SK-N-SH treated with all-trans-retinoic acid at 6 μM for 48 hours (cell line): ENCODE results near the gene CDH11.

Source experiments
- BACH2 ChIP-seq: fragments of 250-450 bp; sonication (Bioruptor Pico); IDR thresholded peaks from 2 replicates; pipeline ENCODE4 v1.9.0; 2021; ENCODE audit warnings: mild to moderate bottlenecking, borderline replicate concordance
- PPARA ChIP-seq: fragments of 250-450 bp; sonication (Bioruptor Pico); IDR thresholded peaks from 2 replicates; pipeline ENCODE4 v1.5.0; 2020; ENCODE audit warnings: mild to moderate bottlenecking, borderline replicate concordance
- RARB ChIP-seq: fragments of 250-450 bp; sonication (Bioruptor Pico); IDR thresholded peaks from 2 replicates; pipeline ENCODE4 v1.8.0; 2021; ENCODE audit warnings: mild to moderate bottlenecking, moderate library complexity
- SNAI2 ChIP-seq: fragments of 250-450 bp; sonication (Bioruptor Pico); IDR thresholded peaks from 2 replicates; pipeline ENCODE4 v1.5.0; 2020; ENCODE audit warnings: mild to moderate bottlenecking, moderate library complexity
- TF ChIP-seq, protein P1 (sequence below): fragments of 250-450 bp; sonication (Bioruptor Pico); IDR thresholded peaks from 2 replicates; pipeline ENCODE4 v1.8.0; 2020; ENCODE audit warnings: mild to moderate bottlenecking, moderate library complexity, borderline replicate concordance
- TF ChIP-seq, protein P2 (sequence below): fragments of 250-450 bp; sonication (Bioruptor Pico); IDR thresholded peaks from 2 replicates; pipeline ENCODE4 v1.5.0; 2020; ENCODE audit warnings: mild to moderate bottlenecking, moderate library complexity

DNA sequence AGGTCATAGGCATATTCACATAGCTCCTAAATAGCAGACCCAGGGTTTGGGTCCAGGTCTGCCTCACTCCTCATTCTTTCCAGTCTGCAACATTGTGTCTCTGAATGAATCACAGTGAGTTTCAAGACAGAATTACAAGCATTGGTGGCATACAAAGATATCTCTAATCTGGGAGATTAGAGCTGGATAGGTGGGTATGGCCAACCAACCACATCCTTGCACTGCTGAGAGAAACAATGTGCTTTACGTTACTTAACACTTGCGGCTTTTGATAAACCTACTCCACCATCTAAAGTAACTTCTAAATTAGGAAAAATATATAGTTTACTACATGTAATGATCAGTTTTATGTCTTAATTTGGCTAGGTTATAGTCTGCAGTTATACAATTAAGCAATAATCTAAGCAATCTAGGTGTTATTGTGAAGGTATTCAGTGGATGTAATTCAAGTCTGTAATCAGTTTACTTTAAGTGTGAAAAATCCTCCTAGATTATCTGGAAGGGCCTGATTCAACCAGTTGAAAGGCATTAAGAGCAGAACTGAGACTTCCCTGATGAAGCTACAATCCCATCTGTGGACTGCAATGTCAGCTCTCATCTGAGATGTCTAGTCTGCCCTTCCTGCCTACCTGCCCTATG, 26.7 kb downstream of the CDH11 start:
- TF ChIP-seq BACH2 (no peak), PPARA (no peak), RARB (CRISPR knock-in tag) (no peak), SNAI2 (CRISPR knock-in tag) (no peak)
- TF ChIP-seq, protein P1, sequence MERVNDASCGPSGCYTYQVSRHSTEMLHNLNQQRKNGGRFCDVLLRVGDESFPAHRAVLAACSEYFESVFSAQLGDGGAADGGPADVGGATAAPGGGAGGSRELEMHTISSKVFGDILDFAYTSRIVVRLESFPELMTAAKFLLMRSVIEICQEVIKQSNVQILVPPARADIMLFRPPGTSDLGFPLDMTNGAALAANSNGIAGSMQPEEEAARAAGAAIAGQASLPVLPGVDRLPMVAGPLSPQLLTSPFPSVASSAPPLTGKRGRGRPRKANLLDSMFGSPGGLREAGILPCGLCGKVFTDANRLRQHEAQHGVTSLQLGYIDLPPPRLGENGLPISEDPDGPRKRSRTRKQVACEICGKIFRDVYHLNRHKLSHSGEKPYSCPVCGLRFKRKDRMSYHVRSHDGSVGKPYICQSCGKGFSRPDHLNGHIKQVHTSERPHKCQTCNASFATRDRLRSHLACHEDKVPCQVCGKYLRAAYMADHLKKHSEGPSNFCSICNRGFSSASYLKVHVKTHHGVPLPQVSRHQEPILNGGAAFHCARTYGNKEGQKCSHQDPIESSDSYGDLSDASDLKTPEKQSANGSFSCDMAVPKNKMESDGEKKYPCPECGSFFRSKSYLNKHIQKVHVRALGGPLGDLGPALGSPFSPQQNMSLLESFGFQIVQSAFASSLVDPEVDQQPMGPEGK, result no peak
- TF ChIP-seq, protein P2, sequence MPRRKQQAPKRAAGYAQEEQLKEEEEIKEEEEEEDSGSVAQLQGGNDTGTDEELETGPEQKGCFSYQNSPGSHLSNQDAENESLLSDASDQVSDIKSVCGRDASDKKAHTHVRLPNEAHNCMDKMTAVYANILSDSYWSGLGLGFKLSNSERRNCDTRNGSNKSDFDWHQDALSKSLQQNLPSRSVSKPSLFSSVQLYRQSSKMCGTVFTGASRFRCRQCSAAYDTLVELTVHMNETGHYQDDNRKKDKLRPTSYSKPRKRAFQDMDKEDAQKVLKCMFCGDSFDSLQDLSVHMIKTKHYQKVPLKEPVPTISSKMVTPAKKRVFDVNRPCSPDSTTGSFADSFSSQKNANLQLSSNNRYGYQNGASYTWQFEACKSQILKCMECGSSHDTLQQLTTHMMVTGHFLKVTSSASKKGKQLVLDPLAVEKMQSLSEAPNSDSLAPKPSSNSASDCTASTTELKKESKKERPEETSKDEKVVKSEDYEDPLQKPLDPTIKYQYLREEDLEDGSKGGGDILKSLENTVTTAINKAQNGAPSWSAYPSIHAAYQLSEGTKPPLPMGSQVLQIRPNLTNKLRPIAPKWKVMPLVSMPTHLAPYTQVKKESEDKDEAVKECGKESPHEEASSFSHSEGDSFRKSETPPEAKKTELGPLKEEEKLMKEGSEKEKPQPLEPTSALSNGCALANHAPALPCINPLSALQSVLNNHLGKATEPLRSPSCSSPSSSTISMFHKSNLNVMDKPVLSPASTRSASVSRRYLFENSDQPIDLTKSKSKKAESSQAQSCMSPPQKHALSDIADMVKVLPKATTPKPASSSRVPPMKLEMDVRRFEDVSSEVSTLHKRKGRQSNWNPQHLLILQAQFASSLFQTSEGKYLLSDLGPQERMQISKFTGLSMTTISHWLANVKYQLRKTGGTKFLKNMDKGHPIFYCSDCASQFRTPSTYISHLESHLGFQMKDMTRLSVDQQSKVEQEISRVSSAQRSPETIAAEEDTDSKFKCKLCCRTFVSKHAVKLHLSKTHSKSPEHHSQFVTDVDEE (CRISPR knock-in tag), result no peak
